Activated CD4-positive, alpha-beta T cell treated with anti-CD3 and anti-CD28 coated beads, Interleukin-2, amount 50 U/mL, for 4 hours (primary cell): ENCODE data around the gene DHX35.

Experiments used
- DNase-seq, 2 experiments: peaks; one replicate each; pipeline ENCODE4 v3.0.0-alpha.2; 2020

Gene DHX35

DNA sequence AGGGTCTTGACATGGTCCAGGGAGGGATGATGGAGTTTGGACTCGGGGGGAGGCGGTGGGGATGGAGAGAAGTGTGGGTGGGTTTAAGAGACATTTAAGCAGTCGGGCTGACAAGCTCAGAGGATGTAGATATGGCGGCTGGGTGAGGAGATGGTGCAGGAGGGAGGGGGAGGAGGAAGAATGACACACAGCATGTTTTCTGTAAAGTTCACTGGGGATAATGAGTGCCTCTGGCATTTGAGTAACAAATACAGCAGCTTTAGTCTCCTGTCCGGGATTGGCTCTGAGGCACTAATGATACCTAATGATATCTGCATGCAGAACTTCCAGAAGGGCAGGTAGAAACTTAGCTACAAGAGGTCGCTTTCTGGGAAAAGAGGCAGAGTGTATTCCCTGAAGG is 107.8 kb downstream of the DHX35 start:
- DNase-seq, result no peak

DNA sequence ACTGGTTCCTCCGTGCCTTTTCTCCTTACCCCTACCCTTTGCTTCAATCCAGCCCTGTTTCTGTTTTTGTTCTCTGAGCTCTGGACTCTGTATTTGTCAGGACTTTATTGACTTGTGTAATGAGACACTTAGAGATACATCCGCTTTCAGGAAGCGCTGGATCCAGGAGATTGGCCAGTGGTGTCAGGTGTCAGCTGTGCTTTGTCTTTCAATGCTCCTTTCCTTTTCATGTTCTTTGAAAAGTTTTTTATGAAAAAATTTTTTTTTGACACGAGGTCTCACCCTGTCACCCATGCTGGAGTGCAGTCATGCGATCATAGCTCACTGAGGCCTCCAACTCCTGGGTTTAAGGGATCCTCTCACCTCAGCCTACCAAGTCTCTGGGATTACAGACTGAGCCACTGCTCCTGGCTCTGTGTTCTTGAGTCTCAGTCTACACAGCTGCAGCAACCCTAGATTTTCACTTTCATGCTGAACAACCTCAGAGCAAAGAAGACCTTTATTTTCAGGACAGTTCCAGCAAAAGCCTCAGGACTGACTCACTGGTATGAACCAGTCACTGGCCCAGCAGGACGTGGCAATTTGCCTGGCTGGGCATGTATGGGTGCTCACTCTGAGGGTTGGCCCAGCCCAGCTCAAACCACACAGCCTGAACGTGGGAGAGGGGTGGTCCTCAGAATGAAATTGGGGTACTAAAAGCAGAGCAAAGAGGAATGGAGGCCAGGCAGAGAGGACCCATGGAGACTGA is 108.5 kb downstream of the DHX35 start:
- DNase-seq, result no peak

DNA sequence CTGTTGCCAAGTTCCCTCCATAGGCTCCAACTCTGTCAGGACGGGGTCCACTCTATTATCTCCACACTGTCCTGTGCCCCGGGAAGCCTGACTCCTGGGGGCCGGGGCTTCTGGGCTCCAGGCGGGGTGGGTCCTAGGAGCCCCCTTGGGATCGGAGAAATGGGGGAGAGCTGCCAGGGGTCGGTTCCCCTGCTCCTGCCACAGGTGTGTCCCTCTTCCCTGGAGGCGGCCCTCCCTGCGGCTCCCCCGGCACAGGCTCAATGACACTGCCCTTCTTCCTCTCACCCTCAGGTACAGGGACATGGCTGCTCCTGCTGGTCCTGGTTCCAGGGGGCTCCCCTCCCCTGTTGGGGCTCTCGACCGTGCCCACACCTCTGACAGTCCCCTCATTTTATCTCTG is 110.0 kb downstream of the DHX35 start:
- DNase-seq, result no peak

DNA sequence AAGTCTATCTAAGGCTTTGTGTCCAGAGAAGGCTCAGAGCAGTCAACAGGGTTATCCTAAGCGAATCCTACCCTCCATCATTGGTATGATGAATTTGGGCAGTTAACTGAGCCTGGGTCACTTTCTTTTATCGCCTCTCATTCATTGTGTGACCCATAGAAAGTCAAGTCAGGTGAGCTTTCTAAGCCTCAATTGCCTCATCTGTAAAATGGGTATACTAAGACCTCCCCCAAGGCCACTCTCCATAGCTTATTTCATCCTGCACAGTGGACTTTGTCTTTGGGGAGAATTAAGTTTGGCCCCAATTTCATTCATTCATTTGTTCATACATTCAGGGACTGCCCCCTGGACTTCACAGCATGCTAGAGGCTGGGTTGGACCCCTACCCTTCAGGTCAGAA is 110.5 kb downstream of the DHX35 start:
- DNase-seq, result no peak

DNA sequence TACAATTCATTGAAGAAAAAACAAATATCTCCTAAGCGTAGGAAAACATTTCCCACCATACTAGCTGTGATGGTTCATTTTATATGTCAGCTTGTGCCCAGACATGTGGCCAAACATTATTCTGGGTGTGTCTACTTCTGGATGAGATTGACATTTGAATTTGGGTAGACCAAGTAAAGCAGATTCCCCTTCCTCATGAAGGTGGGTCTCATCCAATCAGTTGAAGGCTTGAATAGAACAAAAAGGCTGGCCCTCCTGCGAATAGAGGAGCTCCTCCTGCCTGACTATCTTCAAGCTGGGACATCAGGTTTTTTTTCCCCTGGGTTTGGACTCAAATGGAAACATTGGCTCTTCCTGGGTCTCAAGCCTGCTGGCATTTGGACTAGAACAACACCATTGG is 113.6 kb downstream of the DHX35 start:
- DNase-seq, result no peak

DNA sequence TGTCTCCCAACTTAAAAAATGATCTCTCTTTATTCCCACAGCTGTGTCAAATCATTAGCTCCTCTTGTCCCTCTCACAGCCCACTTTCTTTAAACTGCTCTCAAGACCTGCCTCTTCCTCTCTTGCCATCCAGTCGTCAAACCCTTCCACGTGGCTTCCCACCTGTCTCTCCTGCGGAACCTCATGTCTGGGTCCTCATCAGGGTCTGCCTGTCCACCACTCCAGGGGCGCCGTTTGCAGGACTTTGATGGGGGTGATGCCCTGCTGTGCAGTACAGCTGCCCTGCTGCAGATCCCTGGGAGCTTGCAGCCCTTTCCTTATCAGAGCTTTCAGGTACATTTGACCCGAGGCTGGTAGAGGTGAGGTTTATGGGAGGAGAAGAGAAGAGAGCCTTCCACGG is 114.8 kb downstream of the DHX35 start:
- DNase-seq, result no peak

DNA sequence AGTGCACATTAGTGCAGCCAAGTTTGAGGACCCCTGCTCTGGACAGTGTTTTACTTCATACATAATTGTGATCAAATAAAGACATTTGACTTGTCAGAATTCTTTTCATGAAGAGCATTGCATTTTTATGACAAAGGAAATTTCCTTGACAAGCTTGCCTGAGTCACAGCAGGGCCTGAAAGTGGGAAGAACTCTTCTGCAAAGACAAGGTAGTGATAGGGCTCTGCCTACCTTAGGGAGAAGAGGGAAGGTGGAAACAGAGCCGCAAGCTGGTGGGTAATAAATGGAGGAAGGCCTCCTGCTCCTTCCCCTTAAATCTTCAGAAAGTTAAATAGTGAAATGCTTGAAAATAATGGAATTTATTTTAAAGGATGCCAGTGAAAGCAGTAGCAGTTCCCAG is 118.2 kb downstream of the DHX35 start:
- DNase-seq, result no peak

DNA sequence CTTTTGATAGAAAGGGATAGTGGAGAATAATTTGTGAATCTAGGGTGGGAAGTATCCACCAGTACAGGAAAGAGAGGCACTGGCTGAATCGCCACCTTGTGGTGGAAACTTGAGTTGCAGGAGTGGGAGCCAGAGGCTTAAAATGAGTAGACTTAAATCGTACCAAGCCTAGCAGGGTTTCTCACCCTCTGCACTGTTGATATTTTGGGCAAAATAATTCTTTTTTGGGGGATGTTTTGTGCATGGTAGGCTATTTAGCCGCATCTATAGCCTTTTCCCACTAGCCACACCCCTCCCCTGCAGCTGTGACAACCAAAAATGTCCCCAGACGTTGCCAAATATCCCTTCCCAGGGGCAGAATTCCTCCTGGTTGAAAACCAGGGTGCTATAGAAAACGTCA is 119.1 kb downstream of the DHX35 start:
- DNase-seq, result peak; percentile 77 to 83

DNA sequence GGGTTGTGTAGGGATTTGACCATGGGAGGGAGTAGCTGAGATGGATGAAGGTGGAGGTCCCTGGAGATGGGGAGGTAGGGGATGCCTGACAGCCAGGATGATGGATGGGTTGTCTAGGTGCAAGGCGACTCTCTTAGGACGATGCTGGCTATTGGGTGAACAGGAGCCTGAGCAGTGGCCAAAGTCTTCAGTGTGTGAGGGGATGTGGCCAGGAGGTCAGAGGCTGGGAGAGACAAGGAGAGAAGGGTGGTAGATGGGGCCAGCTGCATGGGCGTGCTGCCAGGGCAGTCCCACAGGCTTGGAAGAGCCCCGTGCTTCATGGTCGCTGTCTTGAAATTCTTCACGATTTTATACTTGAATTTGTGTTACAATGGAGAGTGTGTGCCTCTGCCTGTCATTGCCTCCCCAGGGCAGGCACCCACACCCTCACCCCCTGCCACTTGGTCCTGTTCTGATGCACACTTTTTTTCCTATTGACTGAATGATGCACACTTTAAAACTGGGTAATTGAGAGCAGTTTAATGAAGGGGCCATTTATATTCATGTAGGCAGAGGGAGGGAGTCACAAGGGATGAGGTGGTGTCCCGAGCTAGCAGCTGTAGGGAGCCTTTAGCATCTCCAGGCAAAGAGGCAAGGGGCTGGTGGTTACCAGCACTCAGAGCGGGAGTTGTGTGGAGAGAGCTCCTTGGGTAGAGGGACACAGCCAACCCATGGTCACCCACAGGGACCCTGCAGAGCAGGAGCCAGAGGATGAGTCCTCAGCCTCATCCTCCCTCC is 120.7 kb downstream of the DHX35 start:
- no peak for DNase-seq

DNA sequence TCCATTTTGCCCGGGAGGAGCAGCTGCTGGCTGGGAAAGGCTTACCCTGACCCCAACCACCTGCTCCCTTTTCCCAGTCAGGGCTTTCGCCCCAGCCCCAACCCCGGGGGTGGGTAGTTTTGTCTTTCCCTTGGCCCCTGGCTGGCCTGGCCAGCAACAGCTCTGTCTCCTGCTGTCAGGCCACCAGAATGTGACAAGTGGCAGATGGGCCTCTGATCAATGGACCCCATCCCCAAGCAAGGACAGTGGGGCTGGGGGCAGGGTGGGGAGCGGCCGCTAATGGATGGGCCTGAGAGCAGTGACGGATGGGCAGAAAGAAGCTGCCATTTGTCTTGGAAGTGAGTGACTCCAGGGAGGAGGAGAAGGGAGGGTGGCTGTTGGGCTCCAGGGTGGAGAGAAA is 121.6 kb downstream of the DHX35 start:
- no peak for DNase-seq

DNA sequence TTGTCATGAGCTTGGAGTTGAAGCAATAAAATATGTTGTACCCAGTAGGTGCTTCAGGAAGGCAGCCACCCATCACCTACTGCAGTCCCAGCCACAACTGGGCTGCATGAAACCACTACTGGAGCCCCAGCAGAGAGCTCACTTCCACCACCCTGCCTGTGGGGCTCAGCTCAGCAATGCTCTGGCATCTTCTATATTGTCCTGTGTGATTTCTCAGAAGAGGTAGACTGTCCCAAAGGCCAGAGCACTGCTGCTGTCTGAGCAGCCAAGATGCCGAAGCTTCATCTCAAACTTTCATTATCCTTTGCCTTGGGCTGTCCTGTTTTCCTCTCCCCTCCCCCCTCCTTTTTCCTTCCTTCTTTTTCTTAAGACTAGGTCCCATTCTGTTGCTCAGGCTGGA is 126.9 kb downstream of the DHX35 start:
- DNase-seq, result no peak
